OCI-M2 (cell line): ENCODE data around the gene TARS2.

Experiments used
- DNase-seq: peaks from one replicate; lab custom pipeline; 2025; ENCODE audit not compliant: unreplicated experiment; lab: John Stamatoyannopoulos, UW

The TARS2 gene

GRCh38 chr1:150555198-150555970, 68.2 kb downstream of the TARS2 start:
- DNase-seq, result no peak

GRCh38 chr1:150555971-150556865, 69.0 kb downstream of the TARS2 start:
- no peak for DNase-seq

- DNase-seq, result no peak
These were observed 69.9 kb downstream of the TARS2 start for GRCh38 chr1:150557065-150557600.
